Anterior cingulate cortex (tissue), 58 donors: Measurements from ENCODE around the gene COG8.
A peak's percentile ranks its signal among the peaks of the same experiment; 100 is the strongest.
"Not testable (repeated sequence)": the region's sequence is repeated elsewhere in the genome, so short reads cannot be mapped to it uniquely, and the experiment has no call there.

Experiments used
- DNase-seq, 58 donors: peaks; one replicate each; lab custom pipeline; 2025; lab: John Stamatoyannopoulos, UW

COG8 gene

DNA sequence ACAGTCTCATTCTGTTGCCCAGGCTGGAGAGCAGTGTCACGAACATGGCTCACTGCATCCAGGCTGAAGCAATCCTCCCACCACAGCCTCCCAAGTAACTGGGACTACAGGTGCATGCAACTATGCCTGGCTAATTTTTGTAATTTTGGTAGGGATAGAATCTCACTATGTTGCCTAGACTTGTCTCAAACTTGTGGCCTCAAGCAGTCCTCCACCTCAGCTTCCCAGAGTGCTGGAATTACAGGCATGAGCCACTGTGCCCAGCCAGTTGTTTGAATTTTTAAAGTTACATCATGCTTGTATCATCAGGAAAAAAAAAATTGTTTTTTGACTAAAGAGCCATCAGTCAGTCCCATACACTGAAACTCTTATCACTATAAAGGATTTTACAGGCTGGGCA lies 45.3 kb downstream of the COG8 start:
- DNase-seq = no peak

DNA sequence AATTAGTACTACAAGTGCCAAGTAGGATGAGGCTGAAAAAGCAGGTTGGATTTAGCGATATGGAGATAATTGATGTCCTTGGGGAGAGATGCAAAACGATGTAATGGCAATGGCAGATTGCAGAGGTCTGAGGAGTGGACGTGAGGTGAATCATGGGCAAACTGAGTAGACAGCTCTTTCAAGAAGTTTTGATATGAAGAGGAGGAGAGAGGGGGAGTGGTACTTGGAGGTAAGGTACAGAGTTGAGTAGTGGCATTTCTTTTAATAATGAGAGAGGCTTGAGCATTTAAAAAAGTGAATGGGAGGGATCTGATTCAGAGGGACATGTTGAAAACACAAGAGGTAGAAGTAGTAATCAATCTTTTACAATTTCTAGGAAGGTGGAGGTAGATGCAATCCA lies 46.0 kb downstream of the COG8 start:
- no peak for DNase-seq

DNA sequence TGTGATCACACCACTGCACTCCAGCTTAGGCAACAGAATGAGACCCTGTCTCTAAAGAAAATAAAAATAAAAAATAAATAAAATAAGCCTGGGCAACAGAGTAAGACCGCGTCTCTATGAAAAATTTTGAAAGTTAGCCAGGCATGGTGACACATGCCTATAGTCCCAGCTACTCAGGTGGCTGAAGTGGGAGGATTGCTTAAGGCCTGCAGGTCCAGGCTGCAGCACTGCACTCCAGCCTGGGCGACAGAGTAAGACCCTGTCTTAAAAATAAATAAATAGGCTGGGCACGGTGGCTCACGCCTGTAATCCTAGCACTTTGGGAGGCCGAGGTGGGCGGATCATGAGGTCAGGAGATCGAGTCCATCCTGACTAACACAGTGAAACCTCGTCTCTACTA lies 47.7 kb downstream of the COG8 start:
- DNase-seq = not testable (repeated sequence)

DNA sequence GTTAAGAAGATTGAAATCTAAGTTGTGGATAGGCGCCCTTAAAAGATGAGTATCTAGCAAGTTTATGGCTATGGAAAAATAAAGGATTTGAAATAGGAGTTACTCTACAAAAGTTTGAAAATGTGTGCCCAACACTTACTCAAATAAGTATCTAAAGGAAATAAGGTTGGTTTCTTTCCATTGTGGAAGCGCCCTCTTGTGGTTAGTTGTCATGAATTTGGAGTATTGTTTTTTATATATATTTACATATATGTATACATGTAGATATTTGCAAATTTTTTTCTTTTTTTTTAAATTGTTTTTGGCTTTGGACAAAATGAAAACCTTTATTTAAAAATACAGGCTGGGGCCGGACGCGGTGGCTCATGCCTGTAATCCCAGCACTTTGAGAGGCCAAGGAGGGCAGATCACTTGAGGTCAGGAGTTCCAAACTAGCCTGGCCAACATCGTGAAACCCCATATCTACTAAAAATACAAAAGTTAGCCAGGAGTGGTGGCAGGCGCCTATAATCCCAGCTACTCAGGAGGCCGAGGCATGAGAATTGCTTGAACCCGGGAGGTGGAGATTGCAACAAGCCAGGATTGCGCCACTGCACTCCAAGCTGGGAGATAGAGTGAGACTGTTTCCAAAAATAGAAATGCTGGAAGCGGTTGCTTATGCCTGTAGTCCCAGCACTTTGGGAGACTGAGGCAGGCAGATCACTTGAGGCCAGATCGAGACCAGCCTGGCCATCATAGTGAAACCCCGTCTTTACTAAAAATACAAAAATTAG lies 52.2 kb downstream of the COG8 start:
- DNase-seq = peak in 5 of 58 donors; percentile 2 to 48 (median 14)

DNA sequence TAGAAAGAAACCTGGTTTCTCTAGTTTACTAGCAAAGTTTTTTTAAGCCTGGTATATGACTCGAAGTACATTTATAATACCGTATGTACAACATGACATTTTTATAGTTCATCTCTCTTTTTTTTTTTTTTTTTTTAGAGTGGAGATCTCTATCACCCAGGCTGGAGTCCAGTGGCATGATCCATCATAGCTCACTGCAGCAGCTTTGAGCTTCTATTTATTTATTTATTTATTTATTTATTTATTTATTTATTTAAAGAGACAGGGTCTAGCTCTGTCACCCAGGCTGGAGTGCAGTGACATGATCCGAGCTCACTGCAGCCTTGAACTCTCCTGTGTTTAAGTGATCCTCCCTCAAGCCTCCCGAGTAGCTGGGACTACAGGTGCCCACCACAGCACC lies 54.1 kb downstream of the COG8 start:
- DNase-seq = no peak

DNA sequence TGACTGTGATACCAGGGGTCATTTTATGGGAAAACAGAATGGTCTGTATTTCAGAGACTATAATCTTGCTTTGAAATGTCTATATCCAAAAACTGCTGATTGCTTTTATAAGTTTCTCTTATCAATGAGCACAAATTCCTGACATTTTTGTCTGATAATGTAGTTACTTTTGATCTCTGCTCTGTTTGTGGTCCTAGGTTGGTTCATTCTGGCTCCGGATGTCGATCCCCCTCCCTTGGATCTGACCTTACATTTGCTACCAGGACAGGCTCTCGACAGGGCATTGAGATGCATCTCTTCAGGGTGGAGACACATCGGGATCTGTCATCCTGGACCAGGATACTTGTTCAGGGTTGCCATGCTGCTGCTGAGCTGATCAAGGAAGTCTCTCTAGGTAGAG lies 55.5 kb downstream of the COG8 start:
- DNase-seq = no peak

DNA sequence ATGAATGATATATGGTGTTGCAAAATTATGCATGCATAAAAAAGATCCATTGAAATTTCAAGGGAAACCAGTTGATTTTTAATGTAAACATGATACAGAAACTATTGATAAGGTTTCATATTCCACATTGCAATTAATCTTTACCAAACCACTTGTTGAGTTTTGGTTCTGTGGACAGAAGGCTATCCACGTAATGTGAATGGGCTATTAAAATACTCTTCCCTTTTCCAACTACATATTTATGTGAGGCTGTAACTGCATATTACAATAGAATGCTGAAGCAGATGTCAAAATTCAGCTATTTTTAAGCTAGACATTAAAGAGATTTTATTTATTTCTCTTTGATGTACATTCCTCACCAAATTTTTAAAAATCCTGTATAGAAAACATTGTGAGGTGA lies 62.0 kb downstream of the COG8 start:
- DNase-seq = no peak
